Immature natural killer cell (primary cell): ENCODE data around the gene UGT1A4. TPM values are rescaled to one million over a fixed set of nuclear protein-coding genes. Genes with fewer than 3 reads are reported as not detected.

Experiments
- DNase-seq, 3 donors: peaks; one replicate each; pipeline ENCODE4 v3.0.0; 2022; ENCODE audit warnings: mixed read lengths in 1 of 3
- H3K27ac Mint-ChIP-seq, 6 donors: one replicate each; pipeline ENCODE4 v1.8.0; 2020; ENCODE audit warnings: mixed read lengths in 6 of 6, mild to moderate bottlenecking in 5 of 6, inconsistent platforms in 4 of 6, moderate library complexity in 3 of 6
- H3K27me3 Mint-ChIP-seq, 3 donors: one replicate each; pipeline ENCODE4 v1.8.0; 2020 to 2021; ENCODE audit warnings: low read depth in 3 of 3, mild to moderate bottlenecking in 3 of 3, mixed read lengths in 3 of 3, moderate library complexity in 3 of 3, inconsistent platforms in 1 of 3
- H3K36me3 Mint-ChIP-seq, 3 donors: one replicate each; pipeline ENCODE4 v1.8.0; 2020; ENCODE audit warnings: mixed read lengths in 3 of 3, inconsistent platforms in 2 of 3, mild to moderate bottlenecking in 2 of 3
- H3K4me1 Mint-ChIP-seq, 2 donors: one replicate each; pipeline ENCODE4 v1.8.0; 2020; ENCODE audit warnings: inconsistent platforms in 2 of 2, mild to moderate bottlenecking in 2 of 2, mixed read lengths in 2 of 2, moderate library complexity in 1 of 2
- H3K4me3 Mint-ChIP-seq, 5 donors: one replicate each; pipeline ENCODE4 v1.8.0; 2020; ENCODE audit warnings: mild to moderate bottlenecking in 5 of 5, mixed read lengths in 5 of 5, inconsistent platforms in 3 of 5, moderate library complexity in 3 of 5
- H3K9me3 Mint-ChIP-seq, 6 donors: one replicate each; pipeline ENCODE4 v1.8.0; 2020; ENCODE audit warnings: mild to moderate bottlenecking in 6 of 6, mixed read lengths in 6 of 6, inconsistent platforms in 4 of 6, moderate library complexity in 3 of 6
- polyA plus RNA-seq, 3 donors: library from polyadenylated mRNA; unstranded; fragments of 300-500 nt; fragmentation: Illumina TruSeq; gene quantifications; one replicate each; pipeline ENCODE4 v1.2.3, GENCODE V29; 2021

Gene UGT1A4
- polyA plus RNA-seq, 3 donors from 2014 or later = not detected

GRCh38 chr2:233807966-233808935 is 89.7 kb downstream of the UGT1A4 start:
- no peaks in the 10 kb centered on the region for H3K4me1 Mint-ChIP-seq
- peaks cover 3 to 16% (median 10%) of the 10 kb centered on the region in 3 donors for H3K27me3 Mint-ChIP-seq
- no peaks in the 10 kb centered on the region for H3K36me3 Mint-ChIP-seq
- H3K4me3 Mint-ChIP-seq = no peak overlapping the region
- no peak for DNase-seq
- H3K9me3 Mint-ChIP-seq = no peaks in the 10 kb centered on the region
- no peak overlapping the region for H3K27ac Mint-ChIP-seq

GRCh38 chr2:233810385-233810784 is 91.8 kb downstream of the UGT1A4 start:
- Mint-ChIP-seq H3K9me3 (no peaks in the 10 kb centered on the region), H3K4me3 (no peak overlapping the region), H3K27ac (no peak overlapping the region), H3K36me3 (no peaks in the 10 kb centered on the region), H3K27me3 (peaks cover 2 to 16% (median 5%) of the 10 kb centered on the region in 3 donors), H3K4me1 (no peaks in the 10 kb centered on the region)
- no peak for DNase-seq

GRCh38 chr2:233811087-233811486 is 92.6 kb downstream of the UGT1A4 start:
- Mint-ChIP-seq H3K4me1 (no peaks in the 10 kb centered on the region), H3K36me3 (no peaks in the 10 kb centered on the region), H3K27ac (no peak overlapping the region), H3K4me3 (no peak overlapping the region), H3K27me3 (peaks cover 2 to 16% (median 5%) of the 10 kb centered on the region in 3 donors), H3K9me3 (no peaks in the 10 kb centered on the region)
- DNase-seq = no peak

GRCh38 chr2:233811732-233812131 is 93.2 kb downstream of the UGT1A4 start:
- no peak overlapping the region for H3K4me3 Mint-ChIP-seq
- H3K4me1 Mint-ChIP-seq = no peaks in the 10 kb centered on the region
- no peaks in the 10 kb centered on the region for H3K36me3 Mint-ChIP-seq
- H3K9me3 Mint-ChIP-seq = no peaks in the 10 kb centered on the region
- DNase-seq = no peak
- no peak overlapping the region for H3K27ac Mint-ChIP-seq
- peaks cover 0 to 19% (median 5%) of the 10 kb centered on the region in 3 donors for H3K27me3 Mint-ChIP-seq

- peaks cover 0 to 19% (median 5%) of the 10 kb centered on the region in 3 donors for H3K27me3 Mint-ChIP-seq
- H3K36me3 Mint-ChIP-seq = no peaks in the 10 kb centered on the region
- H3K9me3 Mint-ChIP-seq = no peaks in the 10 kb centered on the region
- H3K4me3 Mint-ChIP-seq = no peak overlapping the region
- H3K27ac Mint-ChIP-seq = no peak overlapping the region
- DNase-seq = no peak
- no peaks in the 10 kb centered on the region for H3K4me1 Mint-ChIP-seq
Observed at GRCh38 chr2:233813236-233814055, 94.9 kb downstream of the UGT1A4 start.

GRCh38 chr2:233814056-233814835 is 95.7 kb downstream of the UGT1A4 start:
- Mint-ChIP-seq H3K27me3 (peaks cover 0 to 12% (median 6%) of the 10 kb centered on the region in 3 donors), H3K4me1 (no peaks in the 10 kb centered on the region), H3K36me3 (no peaks in the 10 kb centered on the region), H3K9me3 (no peaks in the 10 kb centered on the region), H3K27ac (no peak overlapping the region), H3K4me3 (no peak overlapping the region)
- DNase-seq = no peak

GRCh38 chr2:233815861-233816260 is 97.3 kb downstream of the UGT1A4 start:
- H3K27ac Mint-ChIP-seq = no peak overlapping the region
- no peak for DNase-seq
- H3K4me1 Mint-ChIP-seq = no peaks in the 10 kb centered on the region
- no peaks in the 10 kb centered on the region for H3K9me3 Mint-ChIP-seq
- H3K4me3 Mint-ChIP-seq = no peak overlapping the region
- H3K36me3 Mint-ChIP-seq = no peaks in the 10 kb centered on the region
- peaks cover 0 to 7% (median 5%) of the 10 kb centered on the region in 3 donors for H3K27me3 Mint-ChIP-seq

- no peaks in the 10 kb centered on the region for H3K4me1 Mint-ChIP-seq
- H3K36me3 Mint-ChIP-seq = no peaks in the 10 kb centered on the region
- no peak overlapping the region for H3K4me3 Mint-ChIP-seq
- no peaks in the 10 kb centered on the region for H3K9me3 Mint-ChIP-seq
- no peak for DNase-seq
- peaks cover 0 to 7% (median 5%) of the 10 kb centered on the region in 3 donors for H3K27me3 Mint-ChIP-seq
- H3K27ac Mint-ChIP-seq = peak overlapping the region in 1 of 6 donors; percentile 47
Observed at GRCh38 chr2:233816334-233816733, 97.8 kb downstream of the UGT1A4 start.

- no peak overlapping the region for H3K27ac Mint-ChIP-seq
- H3K4me3 Mint-ChIP-seq = no peak overlapping the region
- H3K4me1 Mint-ChIP-seq = no peaks in the 10 kb centered on the region
- H3K27me3 Mint-ChIP-seq = peaks cover 0 to 7% (median 3%) of the 10 kb centered on the region in 3 donors
- no peaks in the 10 kb centered on the region for H3K9me3 Mint-ChIP-seq
- no peak for DNase-seq
- no peaks in the 10 kb centered on the region for H3K36me3 Mint-ChIP-seq
Observed at GRCh38 chr2:233816771-233817170, 98.2 kb downstream of the UGT1A4 start.

- Mint-ChIP-seq H3K27ac (no peak overlapping the region), H3K27me3 (peaks cover 0 to 7% (median 3%) of the 10 kb centered on the region in 3 donors), H3K4me1 (no peaks in the 10 kb centered on the region), H3K36me3 (no peaks in the 10 kb centered on the region), H3K4me3 (no peak overlapping the region), H3K9me3 (no peaks in the 10 kb centered on the region)
- DNase-seq = no peak
Observed at GRCh38 chr2:233817361-233817911, 98.9 kb downstream of the UGT1A4 start.

- H3K36me3 Mint-ChIP-seq = no peaks in the 10 kb centered on the region
- H3K27ac Mint-ChIP-seq = peak overlapping the region in 1 of 6 donors; percentile 69
- DNase-seq = no peak
- no peaks in the 10 kb centered on the region for H3K4me1 Mint-ChIP-seq
- H3K9me3 Mint-ChIP-seq = no peaks in the 10 kb centered on the region
- no peak overlapping the region for H3K4me3 Mint-ChIP-seq
- H3K27me3 Mint-ChIP-seq = peaks cover 0 to 6% (median 3%) of the 10 kb centered on the region in 3 donors
Observed at GRCh38 chr2:233817995-233818638, 99.6 kb downstream of the UGT1A4 start.

- H3K4me3 Mint-ChIP-seq = no peak overlapping the region
- peaks cover 0 to 6% (median 1%) of the 10 kb centered on the region in 3 donors for H3K27me3 Mint-ChIP-seq
- no peaks in the 10 kb centered on the region for H3K36me3 Mint-ChIP-seq
- H3K4me1 Mint-ChIP-seq = no peaks in the 10 kb centered on the region
- no peak for DNase-seq
- no peak overlapping the region for H3K27ac Mint-ChIP-seq
- H3K9me3 Mint-ChIP-seq = no peaks in the 10 kb centered on the region
Observed at GRCh38 chr2:233818639-233819621, 100.4 kb downstream of the UGT1A4 start.
